ENCODE data around the gene C1QTNF5.
A peak's percentile ranks its signal among the peaks of the same experiment; 100 is the strongest.

Gene C1QTNF5

DNA sequence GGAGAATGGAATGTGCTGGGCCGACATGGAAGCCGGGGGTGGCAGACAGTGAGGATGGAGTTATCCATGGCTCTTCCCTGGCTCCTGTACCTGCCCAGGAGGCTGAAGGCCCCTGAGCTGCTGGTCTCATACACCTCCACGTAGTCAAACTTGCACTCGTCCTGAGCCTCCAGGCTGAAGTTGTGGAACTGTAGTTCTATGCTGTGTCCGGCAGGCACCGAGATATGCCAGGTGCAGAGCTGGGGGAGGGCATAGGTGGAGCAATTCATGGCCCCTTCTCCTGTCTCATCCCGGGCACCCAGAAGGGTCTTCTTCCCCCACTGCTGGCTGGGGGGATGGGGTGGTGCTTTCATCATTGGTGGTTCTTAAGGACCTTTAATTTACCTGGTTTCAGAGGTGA, 3.0 kb upstream of the C1QTNF5 start:
- ATAC-seq (replicated peaks), result no peak
- H3K4me1 Mint-ChIP-seq (ENCODE audit: low read depth in 2 of 2), result peaks cover 6 to 7% of the 10 kb centered on the region in 2 donors
- no peak overlapping the region for H3K4me3 Mint-ChIP-seq
- H3K27ac Mint-ChIP-seq, result no peak overlapping the region
- peaks cover 61 to 85% of the 10 kb centered on the region in 2 donors for H3K27me3 Mint-ChIP-seq
- peaks cover 4% of the 10 kb centered on the region for H3K36me3 Mint-ChIP-seq (ENCODE audit: insufficient read depth)
- DNase-seq, result no peak
- no peaks in the 10 kb centered on the region for H3K9me3 Mint-ChIP-seq

DNA sequence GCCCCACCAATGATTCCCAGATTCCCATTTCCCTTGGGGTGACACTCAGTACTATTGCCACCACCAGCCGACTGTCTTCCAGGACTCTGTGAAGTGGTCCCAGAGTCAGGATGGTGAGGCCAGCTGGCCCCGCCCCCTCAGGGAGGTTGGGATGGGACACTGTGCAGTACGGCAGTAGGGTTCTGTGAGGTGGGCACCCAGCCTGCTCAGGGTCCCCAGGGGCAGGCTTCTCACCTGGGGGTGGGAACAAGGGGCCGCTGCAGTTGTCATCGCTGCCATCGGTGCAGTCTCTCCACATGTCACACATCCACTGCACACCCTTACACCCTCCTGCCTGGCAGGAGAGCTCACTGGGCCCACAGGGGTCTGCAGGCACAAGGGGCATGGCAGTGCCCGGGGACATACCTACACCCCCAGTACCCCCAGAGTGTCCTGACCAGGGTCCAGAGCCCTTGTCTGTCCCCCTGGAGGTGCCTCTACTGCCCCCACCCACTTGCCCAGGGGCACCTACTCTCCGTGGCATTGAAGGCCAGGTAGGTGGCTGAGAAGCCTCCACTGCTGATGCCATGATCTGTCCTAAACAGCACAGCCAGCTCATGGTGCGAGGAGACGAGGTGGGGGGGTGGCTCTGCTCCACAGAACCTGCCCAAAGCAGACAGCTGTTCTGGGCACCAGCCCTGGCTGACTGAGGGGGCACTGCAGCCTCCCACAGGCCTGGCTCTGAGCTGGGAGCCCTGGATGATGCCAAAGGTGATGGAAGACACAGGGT, 1.9 kb upstream of the C1QTNF5 start:
- no peak overlapping the region for H3K27ac Mint-ChIP-seq
- H3K4me3 Mint-ChIP-seq, result no peak overlapping the region
- DNase-seq (no peak), ATAC-seq (replicated peaks) (no peak)
- no peaks in the 10 kb centered on the region for H3K9me3 Mint-ChIP-seq
- peaks cover 10 to 18% of the 10 kb centered on the region in 2 donors for H3K4me1 Mint-ChIP-seq (ENCODE audit: low read depth in 2 of 2)
- H3K27me3 Mint-ChIP-seq, result peaks cover 61 to 86% of the 10 kb centered on the region in 2 donors
- peaks cover 4% of the 10 kb centered on the region for H3K36me3 Mint-ChIP-seq (ENCODE audit: insufficient read depth)

GRCh38 chr11:119342023-119342300, 1.3 kb upstream of the C1QTNF5 start:
- DNase-seq, result no peak
- no peak for ATAC-seq (replicated peaks)
- Mint-ChIP-seq H3K36me3 (ENCODE audit: insufficient read depth) (peaks cover 4% of the 10 kb centered on the region), H3K27ac (no peak overlapping the region), H3K4me3 (no peak overlapping the region), H3K4me1 (ENCODE audit: low read depth in 2 of 2) (peaks cover 10 to 19% of the 10 kb centered on the region in 2 donors), H3K27me3 (peaks cover 60 to 81% of the 10 kb centered on the region in 2 donors), H3K9me3 (no peaks in the 10 kb centered on the region)

DNA sequence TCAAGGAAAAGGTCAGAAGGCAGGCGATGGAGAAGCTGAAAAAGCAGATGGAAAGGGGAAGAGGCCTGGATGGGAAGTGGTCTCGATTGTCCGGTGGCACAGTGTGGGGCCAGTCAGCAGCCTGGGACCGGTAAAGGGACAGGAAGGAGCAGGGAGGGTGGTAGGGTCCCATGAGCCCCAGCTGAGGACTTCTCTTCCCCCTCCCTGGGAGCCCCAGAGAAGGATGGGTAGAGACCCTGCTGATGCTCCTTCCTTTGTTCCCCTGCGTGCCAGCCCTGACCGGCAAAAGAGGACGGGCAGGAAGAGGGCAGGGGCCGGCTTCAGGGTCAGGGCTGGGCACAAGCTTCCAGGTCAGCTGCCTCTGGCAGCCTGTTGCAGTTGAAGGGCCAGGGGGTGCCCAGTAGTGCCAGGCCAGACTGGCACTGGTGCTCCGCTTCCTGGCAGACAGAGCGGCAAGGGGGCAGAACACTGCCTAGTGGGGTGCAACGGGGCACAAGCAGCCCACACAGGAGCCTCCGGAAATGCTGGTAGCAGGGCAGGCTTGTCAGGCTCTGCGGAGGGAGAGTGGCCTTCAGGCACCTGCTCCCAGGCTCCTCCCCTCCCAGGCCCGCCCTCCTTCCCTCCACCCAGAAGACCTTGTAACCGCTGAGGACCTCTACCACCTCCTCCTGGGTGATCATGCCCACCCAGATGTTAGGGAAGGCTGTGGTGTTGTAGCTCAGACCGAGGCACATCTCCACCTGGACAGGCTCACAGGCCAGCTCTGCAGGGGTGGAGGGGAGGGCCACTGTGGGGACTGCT, 739 bp upstream of the C1QTNF5 start:
- peaks cover 55 to 75% of the 10 kb centered on the region in 2 donors for H3K27me3 Mint-ChIP-seq
- peaks cover 11 to 22% of the 10 kb centered on the region in 2 donors for H3K4me1 Mint-ChIP-seq (ENCODE audit: low read depth in 2 of 2)
- peaks cover 4% of the 10 kb centered on the region for H3K36me3 Mint-ChIP-seq (ENCODE audit: insufficient read depth)
- DNase-seq (no peak), ATAC-seq (replicated peaks) (no peak)
- H3K4me3 Mint-ChIP-seq, result peak overlapping the region in 1 of 2 donors; percentile 19
- H3K9me3 Mint-ChIP-seq, result no peaks in the 10 kb centered on the region
- H3K27ac Mint-ChIP-seq, result peak overlapping the region in 1 of 2 donors; percentile 42

- H3K9me3 Mint-ChIP-seq, result no peaks in the 10 kb centered on the region
- ATAC-seq (replicated peaks) (peak; percentile 24), DNase-seq (no peak)
- H3K27ac Mint-ChIP-seq, result no peak overlapping the region
- peaks cover 42 to 60% of the 10 kb centered on the region in 2 donors for H3K27me3 Mint-ChIP-seq
- H3K36me3 Mint-ChIP-seq (ENCODE audit: insufficient read depth), result peaks cover 8% of the 10 kb centered on the region
- H3K4me3 Mint-ChIP-seq, result peak overlapping the region; percentile 62 to 72
- H3K4me1 Mint-ChIP-seq (ENCODE audit: low read depth in 2 of 2), result peaks cover 23 to 39% of the 10 kb centered on the region in 2 donors
These were observed 921 bp downstream of the C1QTNF5 start for GRCh38 chr11:119339589-119340334.

DNA sequence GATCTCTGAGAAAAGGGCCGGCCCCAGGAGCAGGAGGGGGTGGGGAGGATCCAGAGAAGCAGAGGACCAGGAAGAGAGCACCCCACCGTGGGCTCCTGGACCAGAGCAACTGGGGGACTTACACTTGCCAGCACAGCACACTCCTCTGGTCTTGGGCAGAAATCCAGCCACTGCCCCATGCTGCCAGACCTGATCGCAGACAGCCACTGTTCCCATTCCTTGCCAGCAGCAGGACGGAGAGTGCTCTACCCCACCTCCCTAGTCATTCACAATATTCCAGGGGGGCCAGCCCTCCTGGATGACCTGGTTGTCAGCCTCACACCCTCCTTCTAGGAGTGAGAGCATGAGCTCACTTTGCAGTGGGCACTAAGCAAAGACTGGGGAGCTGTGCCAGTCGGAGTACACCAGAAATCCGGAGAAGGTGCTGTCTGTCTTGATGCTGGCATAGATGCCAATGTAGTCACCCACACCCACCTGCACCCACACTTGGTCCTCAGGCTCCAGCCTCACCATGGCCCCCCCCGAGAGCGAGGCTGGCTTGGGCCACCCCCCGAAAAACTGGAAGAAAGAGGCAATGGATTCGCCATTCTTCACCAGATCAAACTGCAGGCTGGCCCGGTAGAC, 1.6 kb downstream of the C1QTNF5 start:
- ATAC-seq (replicated peaks), result no peak
- Mint-ChIP-seq H3K4me3 (peak overlapping the region; percentile 62 to 72), H3K27me3 (peaks cover 36 to 53% of the 10 kb centered on the region in 2 donors), H3K27ac (no peak overlapping the region), H3K36me3 (ENCODE audit: insufficient read depth) (peaks cover 15% of the 10 kb centered on the region), H3K9me3 (no peaks in the 10 kb centered on the region), H3K4me1 (ENCODE audit: low read depth in 2 of 2) (peaks cover 29 to 41% of the 10 kb centered on the region in 2 donors)
- DNase-seq, result no peak

DNA sequence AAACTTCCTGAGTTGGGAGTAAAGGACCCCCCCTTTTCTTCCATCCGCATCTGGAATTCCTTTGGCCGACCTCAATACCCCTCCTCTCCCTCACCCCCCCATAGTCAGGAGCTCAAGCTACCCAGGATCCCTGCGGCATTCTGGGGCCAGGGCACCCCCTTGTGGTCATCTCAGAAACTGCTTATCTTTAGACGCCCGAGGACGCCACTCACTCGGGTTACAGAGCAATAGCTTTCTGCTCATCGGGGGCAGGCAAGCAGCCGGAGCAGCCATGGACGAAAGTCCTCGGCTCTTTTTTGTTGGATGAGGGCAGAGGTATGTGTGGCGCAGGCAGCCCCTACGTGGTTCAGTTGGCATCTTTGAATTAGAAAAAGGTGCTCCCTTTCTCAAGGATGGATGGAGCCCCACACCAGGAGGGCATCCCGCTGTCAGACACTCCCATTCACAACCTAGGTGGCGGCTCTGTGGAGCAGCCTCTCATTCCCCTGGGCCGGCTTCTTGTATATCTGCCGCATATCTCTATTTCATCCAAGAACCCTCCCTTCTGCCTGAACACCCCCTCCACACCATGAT, 2.3 kb downstream of the C1QTNF5 start:
- Mint-ChIP-seq H3K4me1 (ENCODE audit: low read depth in 2 of 2) (peaks cover 31 to 41% of the 10 kb centered on the region in 2 donors), H3K27me3 (peaks cover 29 to 47% of the 10 kb centered on the region in 2 donors), H3K36me3 (ENCODE audit: insufficient read depth) (peaks cover 15% of the 10 kb centered on the region), H3K27ac (no peak overlapping the region), H3K4me3 (peak overlapping the region in 1 of 2 donors; percentile 62), H3K9me3 (no peaks in the 10 kb centered on the region)
- ATAC-seq (replicated peaks) (peak; percentile 35), DNase-seq (peak; percentile 68 to 73 (median 70))

GRCh38 chr11:119337581-119338317, 2.9 kb downstream of the C1QTNF5 start:
- DNase-seq, result no peak
- H3K4me1 Mint-ChIP-seq (ENCODE audit: low read depth in 2 of 2), result peaks cover 31 to 41% of the 10 kb centered on the region in 2 donors
- H3K9me3 Mint-ChIP-seq, result no peaks in the 10 kb centered on the region

GRCh38 chr11:119336744-119337469, 3.8 kb downstream of the C1QTNF5 start:
- peaks cover 19 to 32% of the 10 kb centered on the region in 2 donors for H3K27me3 Mint-ChIP-seq
- H3K4me3 Mint-ChIP-seq, result peak overlapping the region; percentile 68 to 98
- H3K36me3 Mint-ChIP-seq (ENCODE audit: insufficient read depth), result peaks cover 15% of the 10 kb centered on the region
- H3K4me1 Mint-ChIP-seq (ENCODE audit: low read depth in 2 of 2), result peaks cover 31 to 41% of the 10 kb centered on the region in 2 donors
- no peaks in the 10 kb centered on the region for H3K9me3 Mint-ChIP-seq
- no peak for DNase-seq
- ATAC-seq (replicated peaks), result no peak
- peak overlapping the region in 1 of 2 donors; percentile 56 for H3K27ac Mint-ChIP-seq

More at GRCh38 chr11:119337581-119338317, 2.9 kb downstream of the C1QTNF5 start:
- Mint-ChIP-seq H3K27me3 (peaks cover 23 to 40% of the 10 kb centered on the region in 2 donors), H3K27ac (no peak overlapping the region), H3K4me3 (no peak overlapping the region), H3K36me3 (ENCODE audit: insufficient read depth) (peaks cover 15% of the 10 kb centered on the region)
- no peak for ATAC-seq (replicated peaks)

- no peak for DNase-seq
- H3K27me3 Mint-ChIP-seq, result peaks cover 9 to 22% of the 10 kb centered on the region in 2 donors
- H3K9me3 Mint-ChIP-seq, result no peaks in the 10 kb centered on the region
- ATAC-seq (replicated peaks), result no peak
- H3K27ac Mint-ChIP-seq, result peak overlapping the region in 1 of 2 donors; percentile 60
- H3K4me1 Mint-ChIP-seq (ENCODE audit: low read depth in 2 of 2), result peaks cover 26 to 41% of the 10 kb centered on the region in 2 donors
- peaks cover 15% of the 10 kb centered on the region for H3K36me3 Mint-ChIP-seq (ENCODE audit: insufficient read depth)
- peak overlapping the region; percentile 94 to 98 for H3K4me3 Mint-ChIP-seq
These were observed 4.8 kb downstream of the C1QTNF5 start for GRCh38 chr11:119335655-119336543.

DNA sequence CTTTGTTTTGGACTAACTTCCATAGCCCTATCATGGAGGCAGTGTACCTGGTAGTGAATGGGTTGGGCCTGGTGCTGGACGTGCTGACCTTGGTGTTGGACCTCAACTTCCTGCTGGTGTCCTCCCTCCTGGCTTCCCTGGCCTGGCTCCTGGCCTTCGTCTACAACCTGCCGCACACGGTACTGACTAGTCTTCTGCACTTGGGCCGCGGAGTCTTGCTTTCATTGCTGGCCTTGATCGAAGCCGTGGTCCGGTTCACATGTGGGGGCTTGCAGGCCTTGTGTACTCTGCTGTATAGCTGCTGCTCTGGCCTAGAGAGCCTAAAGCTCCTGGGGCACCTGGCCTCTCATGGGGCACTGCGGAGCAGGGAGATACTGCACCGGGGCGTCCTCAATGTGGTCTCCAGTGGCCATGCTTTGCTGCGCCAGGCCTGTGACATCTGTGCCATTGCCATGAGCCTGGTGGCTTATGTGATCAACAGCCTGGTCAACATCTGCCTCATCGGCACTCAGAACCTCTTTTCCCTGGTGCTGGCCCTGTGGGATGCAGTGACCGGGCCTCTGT, 5.5 kb downstream of the C1QTNF5 start:
- H3K4me3 Mint-ChIP-seq, result peak overlapping the region; percentile 94 to 98
- DNase-seq (no peak), ATAC-seq (replicated peaks) (no peak)
- peaks cover 24 to 41% of the 10 kb centered on the region in 2 donors for H3K4me1 Mint-ChIP-seq (ENCODE audit: low read depth in 2 of 2)
- peaks cover 15% of the 10 kb centered on the region for H3K36me3 Mint-ChIP-seq (ENCODE audit: insufficient read depth)
- H3K27me3 Mint-ChIP-seq, result peaks cover 12 to 23% of the 10 kb centered on the region in 2 donors
- no peaks in the 10 kb centered on the region for H3K9me3 Mint-ChIP-seq
- peak overlapping the region; percentile 95 to 96 for H3K27ac Mint-ChIP-seq

Data from effector memory CD8-positive, alpha-beta T cell (primary cell).